Uterus (tissue), 4 donors: ENCODE measurements around the gene NAV1. TPM values are rescaled to one million over a fixed set of nuclear protein-coding genes. Genes with fewer than 3 reads are reported as not detected.

Experiments used
- DNase-seq, 2 donors: peaks; one replicate each; pipeline ENCODE4 v3.0.0-alpha.2; 2019 to 2020
- H3K27ac ChIP-seq, 2 donors: fragments of 200-600 bp; sonication (generic); 1 replicate in 1 of 2; 2 replicates in 1 of 2; pipeline ENCODE4 v1.5.1; 2016 to 2018
- H3K27me3 ChIP-seq, 2 donors: fragments of 200-600 bp; sonication (generic); one replicate each; pipeline ENCODE4 v1.5.1; 2018 to 2019; ENCODE audit warnings: control low read depth in 1 of 2
- H3K36me3 ChIP-seq, 2 donors: fragments of 200-600 bp; sonication (generic); one replicate each; pipeline ENCODE4 v1.5.1; 2019; ENCODE audit warnings: control low read depth in 1 of 2
- H3K4me1 ChIP-seq, 2 donors: fragments of 200-600 bp; sonication (generic); one replicate each; pipeline ENCODE4 v1.5.1; 2018 to 2019; ENCODE audit warnings: control low read depth in 1 of 2
- H3K4me3 ChIP-seq, 2 donors: fragments of 200-600 bp; sonication (generic); 1 replicate in 1 of 2; 2 replicates in 1 of 2; pipeline ENCODE4 v1.5.1; 2018 to 2019; ENCODE audit warnings: mild to moderate bottlenecking in 1 of 2
- H3K9me3 ChIP-seq, 2 donors: fragments of 200-600 bp; sonication (generic); one replicate each; pipeline ENCODE4 v1.5.1; 2019; ENCODE audit warnings: control low read depth in 1 of 2
- POLR2A ChIP-seq, 2 donors: fragments of 450-650 bp; IDR thresholded peaks; one replicate each; pipeline ENCODE4 v1.6.1; 2016; ENCODE audit warnings: antibody characterized with exemption in 2 of 2, mild to moderate bottlenecking in 1 of 2, moderate library complexity in 1 of 2
- intact Hi-C: fragments of 100-400 bp; cut with DNase I; formaldehyde crosslinking; loops from one replicate; pipeline ENCODE4 v1.15.1; 2023; ENCODE audit warnings: low total_unique reads
- total RNA-seq, 4 donors: library from RNA; depleted of rRNA in 3 of 4; stranded (reverse); fragments of >200 nt in 3 of 4; gene quantifications; one replicate each; pipeline versions ENCODE4 v1.1.0 to v1.2.4, GENCODE V29; 2014 to 2023
- TF ChIP-seq, protein P1 (sequence below), 4 experiments: fragments of 200-600 bp in 2 of 4; fragments of 450-650 bp in 2 of 4; sonication (generic) in 2 of 4; IDR thresholded peaks; one replicate each; pipeline ENCODE4 v1.5.1; 2016 to 2019; ENCODE audit warnings: antibody characterized with exemption in 4 of 4, mild to moderate bottlenecking in 2 of 4, moderate library complexity in 1 of 4
- donor health status: DM: yes; HTN: yes; CAD: no.

Gene NAV1
- total RNA-seq, 4 donors from 2014 or later: 25.1 to 86.1 (median 58.5) TPM

DNA sequence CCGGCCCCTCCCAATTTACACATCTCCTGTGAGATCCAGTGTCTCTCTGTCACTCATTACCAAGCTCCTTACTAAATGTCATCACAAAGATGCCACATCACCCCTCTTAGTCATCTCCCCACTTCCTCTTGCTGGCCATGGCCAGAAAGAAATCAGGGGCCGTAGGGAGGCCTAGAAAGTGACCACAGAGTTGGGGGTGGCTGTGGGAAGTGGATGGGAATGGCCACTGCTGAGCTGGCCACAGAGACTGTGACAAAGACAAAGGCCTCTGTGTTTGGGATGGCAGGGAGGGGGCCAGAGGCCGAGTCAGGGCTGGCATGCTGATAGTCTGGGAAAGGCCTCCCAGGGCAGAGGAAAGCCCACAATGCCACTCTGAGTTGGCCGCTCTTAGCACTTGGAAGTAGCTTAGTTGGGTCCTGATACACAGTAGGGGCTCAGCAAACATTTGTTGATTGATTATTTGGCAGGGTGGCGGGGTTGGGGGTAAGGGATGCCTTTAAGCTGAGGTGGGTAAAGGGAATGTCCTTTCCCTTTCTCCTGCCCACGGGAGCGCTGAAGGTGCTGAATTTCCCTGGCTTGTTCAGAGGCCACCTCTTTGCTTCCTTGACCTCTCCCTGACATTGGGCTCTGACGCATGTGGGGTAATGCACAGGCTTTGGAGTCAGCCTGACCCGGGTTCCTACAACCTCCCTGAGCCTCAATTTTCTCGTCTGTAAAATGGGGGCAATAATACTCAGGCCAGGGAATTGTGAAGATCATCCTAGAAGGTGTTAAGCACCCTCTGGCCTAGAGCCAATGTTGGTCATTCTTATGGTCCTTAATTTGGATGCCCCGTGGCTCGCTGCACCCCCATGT, 13.2 kb downstream of the NAV1 start:
- TF ChIP-seq, protein P1, sequence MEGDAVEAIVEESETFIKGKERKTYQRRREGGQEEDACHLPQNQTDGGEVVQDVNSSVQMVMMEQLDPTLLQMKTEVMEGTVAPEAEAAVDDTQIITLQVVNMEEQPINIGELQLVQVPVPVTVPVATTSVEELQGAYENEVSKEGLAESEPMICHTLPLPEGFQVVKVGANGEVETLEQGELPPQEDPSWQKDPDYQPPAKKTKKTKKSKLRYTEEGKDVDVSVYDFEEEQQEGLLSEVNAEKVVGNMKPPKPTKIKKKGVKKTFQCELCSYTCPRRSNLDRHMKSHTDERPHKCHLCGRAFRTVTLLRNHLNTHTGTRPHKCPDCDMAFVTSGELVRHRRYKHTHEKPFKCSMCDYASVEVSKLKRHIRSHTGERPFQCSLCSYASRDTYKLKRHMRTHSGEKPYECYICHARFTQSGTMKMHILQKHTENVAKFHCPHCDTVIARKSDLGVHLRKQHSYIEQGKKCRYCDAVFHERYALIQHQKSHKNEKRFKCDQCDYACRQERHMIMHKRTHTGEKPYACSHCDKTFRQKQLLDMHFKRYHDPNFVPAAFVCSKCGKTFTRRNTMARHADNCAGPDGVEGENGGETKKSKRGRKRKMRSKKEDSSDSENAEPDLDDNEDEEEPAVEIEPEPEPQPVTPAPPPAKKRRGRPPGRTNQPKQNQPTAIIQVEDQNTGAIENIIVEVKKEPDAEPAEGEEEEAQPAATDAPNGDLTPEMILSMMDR (IDR thresholded peaks at IDR 0.05): no peak
- TF ChIP-seq POLR2A (IDR thresholded peaks at IDR 0.05): no peak
- Histone ChIP-seq H3K27ac (no peak overlapping the region), H3K4me3 (no peak overlapping the region), H3K36me3 (no peaks in the 10 kb centered on the region), H3K9me3 (no peaks in the 10 kb centered on the region), H3K4me1 (no peaks in the 10 kb centered on the region), H3K27me3 (no peaks in the 10 kb centered on the region)
- intact Hi-C loops: loop anchor here (10.0 kb wide), 1 partner anchor 243 kb away; no protein-coding TSS in a partner anchor
- no peak for DNase-seq

DNA sequence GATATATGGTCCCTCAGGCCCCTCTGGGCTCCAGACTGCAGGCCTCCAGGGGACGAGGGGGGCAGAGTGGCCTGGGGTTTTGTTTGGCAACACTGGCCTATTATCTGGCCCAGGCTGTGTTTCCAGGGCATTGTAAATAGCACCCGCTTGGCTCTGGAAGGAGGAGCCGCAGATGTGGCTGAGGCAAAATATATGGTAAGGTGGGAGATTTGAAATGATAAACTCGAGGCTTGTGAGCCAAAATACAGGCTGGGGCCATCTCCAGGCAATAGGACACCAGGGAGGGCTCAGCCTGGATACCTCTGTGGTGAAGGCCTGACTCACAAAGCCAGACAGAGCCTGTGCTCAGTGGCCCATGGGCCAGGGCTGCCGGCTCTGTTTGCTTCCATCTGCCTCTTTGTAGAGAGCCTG, 14.0 kb downstream of the NAV1 start:
- H3K27me3 ChIP-seq: no peaks in the 10 kb centered on the region
- intact Hi-C loops: loop anchor here (10.0 kb wide), 1 partner anchor 242 kb away; no protein-coding TSS in a partner anchor
- H3K4me1 ChIP-seq: no peaks in the 10 kb centered on the region
- TF ChIP-seq POLR2A (IDR thresholded peaks at IDR 0.05): no peak
- TF ChIP-seq, protein P1 (IDR thresholded peaks at IDR 0.05): no peak
- no peaks in the 10 kb centered on the region for H3K9me3 ChIP-seq
- H3K36me3 ChIP-seq: no peaks in the 10 kb centered on the region
- no peak for DNase-seq
- H3K27ac ChIP-seq: peak overlapping the region in 1 of 2 donors; percentile 35
- H3K4me3 ChIP-seq: no peak overlapping the region

DNA sequence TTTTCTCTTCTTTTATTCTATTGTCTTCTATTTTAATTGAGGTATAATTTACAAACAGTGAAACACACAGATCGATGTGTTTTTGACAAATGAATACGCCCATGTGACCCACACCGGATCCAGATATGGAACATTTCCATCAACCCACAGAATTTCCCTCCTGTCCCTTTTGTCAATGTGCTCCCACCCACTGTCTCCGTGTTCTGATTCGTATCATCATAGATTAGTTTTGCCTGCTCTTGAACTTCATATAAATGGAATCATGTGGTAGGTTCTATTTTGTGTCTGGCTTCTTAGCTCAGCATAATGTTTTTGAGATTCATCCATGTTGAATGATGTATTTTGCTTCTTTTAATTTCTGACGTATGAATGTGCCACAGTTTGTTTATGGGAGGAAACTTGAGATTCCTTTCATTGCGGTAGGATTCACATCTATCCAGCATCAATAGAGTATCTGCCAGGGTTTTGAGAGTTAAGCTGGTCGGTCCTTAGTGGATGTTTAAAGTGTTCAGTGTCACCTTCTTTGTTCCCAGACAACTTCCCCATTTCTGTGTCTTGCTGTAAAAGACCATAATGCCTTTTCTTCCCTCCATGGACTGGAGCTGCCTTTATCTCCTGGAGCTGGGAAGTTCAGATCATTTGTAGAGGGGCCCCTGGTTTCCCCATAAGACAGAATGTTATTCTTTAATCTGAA, 14.7 kb downstream of the NAV1 start:
- TF ChIP-seq, protein P1 (IDR thresholded peaks at IDR 0.05): no peak
- TF ChIP-seq POLR2A (IDR thresholded peaks at IDR 0.05): no peak
- no peak overlapping the region for H3K4me3 ChIP-seq
- H3K9me3 ChIP-seq: no peaks in the 10 kb centered on the region
- no peaks in the 10 kb centered on the region for H3K4me1 ChIP-seq
- no peaks in the 10 kb centered on the region for H3K36me3 ChIP-seq
- no peak for DNase-seq
- intact Hi-C loops: loop anchor here (10.0 kb wide), 1 partner anchor 241 kb away; no protein-coding TSS in a partner anchor
- peak overlapping the region in 1 of 2 donors; percentile 35 for H3K27ac ChIP-seq
- no peaks in the 10 kb centered on the region for H3K27me3 ChIP-seq

DNA sequence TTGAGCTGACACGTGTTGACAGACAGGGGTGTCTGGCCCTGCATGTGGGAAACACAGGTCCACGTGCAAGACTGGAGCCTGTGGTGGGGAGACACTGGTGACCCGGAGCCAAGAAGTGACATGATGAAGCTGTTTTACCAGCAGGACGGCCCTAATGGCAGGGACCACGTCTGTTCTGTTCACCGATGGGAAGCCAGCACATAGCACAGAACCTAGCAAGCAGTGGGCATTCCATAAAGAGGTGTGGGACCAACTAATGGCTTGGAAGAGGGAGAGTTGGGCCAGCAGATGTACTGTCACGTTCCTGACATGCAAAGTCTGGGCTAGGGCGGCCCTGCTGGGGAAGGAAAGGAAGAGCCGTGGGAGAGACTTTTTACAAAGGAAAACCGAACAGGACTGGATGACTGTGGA, 15.3 kb downstream of the NAV1 start:
- TF ChIP-seq POLR2A (IDR thresholded peaks at IDR 0.05): no peak
- TF ChIP-seq, protein P1 (IDR thresholded peaks at IDR 0.05): no peak
- Histone ChIP-seq H3K4me1 (no peaks in the 10 kb centered on the region), H3K36me3 (no peaks in the 10 kb centered on the region), H3K9me3 (no peaks in the 10 kb centered on the region), H3K4me3 (no peak overlapping the region), H3K27me3 (no peaks in the 10 kb centered on the region), H3K27ac (peak overlapping the region in 1 of 2 donors; percentile 30)
- DNase-seq: no peak
- intact Hi-C loops: loop anchor here (10.0 kb wide), 1 partner anchor 241 kb away; no protein-coding TSS in a partner anchor
